ENCODE data around the gene RP9. TPM values are rescaled to one million over a fixed set of nuclear protein-coding genes. Genes with fewer than 3 reads are reported as not detected.
A peak's percentile ranks its signal among the peaks of the same experiment; 100 is the strongest.
"Not testable (repeated sequence)": the region's sequence is repeated elsewhere in the genome, so short reads cannot be mapped to it uniquely, and the experiment has no call there.

RP9 gene
- total RNA-seq, 2 donors from 2014 or later: 15.0 to 18.0 TPM

GRCh38 chr7:33101906-33102305 is 7.3 kb downstream of the RP9 start:
- no peak for TF ChIP-seq CTCF (conservative IDR thresholded peaks at IDR 0.05)
- peaks cover 4% of the 10 kb centered on the region for H3K4me1 Mint-ChIP-seq

GRCh38 chr7:33100770-33101169 is 8.4 kb downstream of the RP9 start:
- H3K4me1 ChIP-seq (ENCODE audit: control insufficient read depth, insufficient read depth, low read length): no peaks in the 10 kb centered on the region
- no peak overlapping the region for H3K9ac ChIP-seq (ENCODE audit: extremely low read depth, low read length, poor library complexity, severe bottlenecking)
- WGBS, 2 experiments (ENCODE audit: insufficient coverage in 1 of 2, insufficient read length in 1 of 2): 90 to 93% methylated on average over 2 to 3 of the region's 3 CpGs
- Mint-ChIP-seq H3K27me3 (ENCODE audit: insufficient read depth) (no peaks in the 10 kb centered on the region), H3K4me3 (no peak overlapping the region), H3K9me3 (no peaks in the 10 kb centered on the region), H3K4me1 (peaks cover 4% of the 10 kb centered on the region), H3K27ac (no peak overlapping the region), H3K36me3 (ENCODE audit: low read depth) (peaks cover 72% of the 10 kb centered on the region)
- no peaks in the 10 kb centered on the region for H3K9me3 ChIP-seq (ENCODE audit: control insufficient read depth, low read length)
- DNase-seq: no peak
- H3K27me3 ChIP-seq (ENCODE audit: control insufficient read depth, insufficient read depth, low read length, poor library complexity, severe bottlenecking): no peaks in the 10 kb centered on the region
- TF ChIP-seq CTCF (conservative IDR thresholded peaks at IDR 0.05): no peak
- H3K36me3 ChIP-seq (ENCODE audit: control insufficient read depth, insufficient read depth, low read length): peaks cover 62% of the 10 kb centered on the region
- H3K4me3 ChIP-seq (ENCODE audit: low read length): peak overlapping the region; percentile 52
- no peak overlapping the region for H3K27ac ChIP-seq (ENCODE audit: low read depth, low read length)

More at GRCh38 chr7:33101906-33102305, 7.3 kb downstream of the RP9 start:
- no peak for DNase-seq
- Histone ChIP-seq H3K4me1 (ENCODE audit: control insufficient read depth, insufficient read depth, low read length) (no peaks in the 10 kb centered on the region), H3K27me3 (ENCODE audit: control insufficient read depth, insufficient read depth, low read length, poor library complexity, severe bottlenecking) (no peaks in the 10 kb centered on the region), H3K36me3 (ENCODE audit: control insufficient read depth, insufficient read depth, low read length) (peaks cover 51% of the 10 kb centered on the region), H3K9ac (ENCODE audit: extremely low read depth, low read length, poor library complexity, severe bottlenecking) (no peak overlapping the region), H3K27ac (ENCODE audit: low read depth, low read length) (no peak overlapping the region), H3K9me3 (ENCODE audit: control insufficient read depth, low read length) (no peaks in the 10 kb centered on the region), H3K4me3 (ENCODE audit: low read length) (no peak overlapping the region)
- Mint-ChIP-seq H3K27ac (no peak overlapping the region), H3K36me3 (ENCODE audit: low read depth) (peaks cover 60% of the 10 kb centered on the region), H3K9me3 (no peaks in the 10 kb centered on the region), H3K27me3 (ENCODE audit: insufficient read depth) (no peaks in the 10 kb centered on the region), H3K4me3 (no peak overlapping the region)
- 85 to 90% methylated on average over 2 of the region's 3 CpGs for WGBS, 2 experiments (ENCODE audit: insufficient coverage in 1 of 2, insufficient read length in 1 of 2)

- 71 to 83% methylated on average over 1 to 4 of the region's 4 CpGs for WGBS, 2 experiments (ENCODE audit: insufficient coverage in 1 of 2, insufficient read length in 1 of 2)
- DNase-seq: no peak
- H3K36me3 ChIP-seq (ENCODE audit: control insufficient read depth, insufficient read depth, low read length): peaks cover 67% of the 10 kb centered on the region
Observed at GRCh38 chr7:33099154-33099940, 9.9 kb downstream of the RP9 start.

GRCh38 chr7:33094745-33095275 is 14.4 kb downstream of the RP9 start:
- H3K4me1 Mint-ChIP-seq; H3K4me3 Mint-ChIP-seq; H3K27me3 ChIP-seq (ENCODE audit: control insufficient read depth, insufficient read depth, low read length, poor library complexity, severe bottlenecking); H3K27ac ChIP-seq (ENCODE audit: low read depth, low read length); H3K9me3 ChIP-seq (ENCODE audit: control insufficient read depth, low read length); H3K9me3 Mint-ChIP-seq; H3K27me3 Mint-ChIP-seq (ENCODE audit: insufficient read depth); DNase-seq; H3K4me3 ChIP-seq (ENCODE audit: low read length); H3K27ac Mint-ChIP-seq; H3K9ac ChIP-seq (ENCODE audit: extremely low read depth, low read length, poor library complexity, severe bottlenecking); H3K4me1 ChIP-seq (ENCODE audit: control insufficient read depth, insufficient read depth, low read length): not testable (repeated sequence)
- H3K36me3 ChIP-seq (ENCODE audit: control insufficient read depth, insufficient read depth, low read length): peaks cover 53% of the 10 kb centered on the region
- H3K36me3 Mint-ChIP-seq (ENCODE audit: low read depth): peaks cover 49% of the 10 kb centered on the region
- 89 to 100% methylated on average over 1 to 3 of the region's 6 CpGs for WGBS, 2 experiments (ENCODE audit: insufficient coverage in 1 of 2, insufficient read length in 1 of 2)

More at GRCh38 chr7:33099154-33099940, 9.9 kb downstream of the RP9 start:
- Histone ChIP-seq H3K27ac (ENCODE audit: low read depth, low read length) (no peak overlapping the region), H3K4me3 (ENCODE audit: low read length) (no peak overlapping the region), H3K4me1 (ENCODE audit: control insufficient read depth, insufficient read depth, low read length) (no peaks in the 10 kb centered on the region), H3K9me3 (ENCODE audit: control insufficient read depth, low read length) (no peaks in the 10 kb centered on the region), H3K27me3 (ENCODE audit: control insufficient read depth, insufficient read depth, low read length, poor library complexity, severe bottlenecking) (no peaks in the 10 kb centered on the region), H3K9ac (ENCODE audit: extremely low read depth, low read length, poor library complexity, severe bottlenecking) (no peak overlapping the region)
- H3K4me3 Mint-ChIP-seq: no peak overlapping the region
- peaks cover 4% of the 10 kb centered on the region for H3K4me1 Mint-ChIP-seq
- no peaks in the 10 kb centered on the region for H3K27me3 Mint-ChIP-seq (ENCODE audit: insufficient read depth)
- peaks cover 82% of the 10 kb centered on the region for H3K36me3 Mint-ChIP-seq (ENCODE audit: low read depth)
- H3K27ac Mint-ChIP-seq: no peak overlapping the region
- H3K9me3 Mint-ChIP-seq: no peaks in the 10 kb centered on the region
- no peak for TF ChIP-seq CTCF (conservative IDR thresholded peaks at IDR 0.05)

Data from endodermal cell (in vitro differentiated cells).